ENCODE data around the gene ZNF277.

DNA sequence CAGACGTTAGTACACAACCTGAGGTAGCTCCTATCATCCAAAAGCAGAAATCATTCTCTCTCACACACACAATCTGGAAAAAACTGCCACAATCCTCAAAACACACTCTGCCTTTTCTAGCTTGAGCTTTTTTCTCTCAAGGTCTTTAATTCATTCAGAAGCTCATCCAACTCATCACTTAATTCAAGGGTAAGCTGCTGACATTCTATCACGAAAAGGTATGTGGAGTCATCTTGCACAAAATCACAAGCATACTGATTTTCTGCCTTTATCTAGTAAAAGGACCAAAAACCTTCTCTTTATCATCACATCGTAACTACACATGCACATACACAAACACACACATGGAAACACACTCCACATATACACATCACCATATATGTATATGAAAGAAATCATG, 32.3 kb upstream of the ZNF277 start:
- TF ChIP-seq CTCF (IDR thresholded peaks at IDR 0.05): no peak
- no peak for TF ChIP-seq POLR2AphosphoS5 (IDR thresholded peaks at IDR 0.05; ENCODE audit: low read depth, low read length)
